Activated CD8-positive, alpha-beta memory T cell treated with anti-CD3 and anti-CD28 coated beads for 36 hours (primary cell): ENCODE measurements around the gene AXIN1. TPM values are rescaled to one million over a fixed set of nuclear protein-coding genes. Genes with fewer than 3 reads are reported as not detected.

ENCODE experiments used
- CTCF ChIA-PET: fragments of 350-600 bp; sonication (Branson Sonifier 250); formaldehyde crosslinking; loops from one replicate; lab custom pipeline; 2021; ENCODE audit warnings: antibody characterized with exemption; lab: Charles Lee
- POLR2A ChIA-PET: fragments of 350-600 bp; sonication (Branson Sonifier 250); formaldehyde crosslinking; loops from one replicate; lab custom pipeline; 2021; ENCODE audit warnings: antibody characterized with exemption; lab: Charles Lee
- total RNA-seq, 2 experiments: library from RNA; stranded (reverse); gene quantifications; one replicate each; pipeline ENCODE4 v1.2.3, GENCODE V29; 2021

Gene AXIN1
- total RNA-seq, 2 experiments from 2014 or later = 24.7 to 25.6 TPM

- CTCF ChIA-PET = no interaction called here
- POLR2A ChIA-PET = no interaction called here
Measured at GRCh38 chr16:301235-301634, 51.3 kb downstream of the AXIN1 start.

- CTCF ChIA-PET = no interaction called here
- POLR2A ChIA-PET = no interaction called here
Measured at GRCh38 chr16:297832-298231, 54.7 kb downstream of the AXIN1 start.

GRCh38 chr16:296806-297510, 55.6 kb downstream of the AXIN1 start:
- CTCF ChIA-PET = no interaction called here
- POLR2A ChIA-PET = no interaction called here

- POLR2A ChIA-PET = no interaction called here
- CTCF ChIA-PET = no interaction called here
Measured at GRCh38 chr16:296276-296675, 56.2 kb downstream of the AXIN1 start.

GRCh38 chr16:293043-293775, 59.3 kb downstream of the AXIN1 start:
- ChIA-PET CTCF (no interaction called here), POLR2A (no interaction called here)

- ChIA-PET POLR2A (no interaction called here), CTCF (interaction anchor here (0.8 kb wide), 1 partner anchor 24 kb away, joined by 3 read pairs; no protein-coding TSS in a partner anchor)
Measured at GRCh38 chr16:291539-291938, 61.0 kb downstream of the AXIN1 start.

- ChIA-PET CTCF (interaction anchor here (0.8 kb wide), 1 partner anchor 25 kb away, joined by 3 read pairs; no protein-coding TSS in a partner anchor), POLR2A (no interaction called here)
Measured at GRCh38 chr16:290681-291405, 61.7 kb downstream of the AXIN1 start.

- CTCF ChIA-PET = no interaction called here
- POLR2A ChIA-PET = no interaction called here
Measured at GRCh38 chr16:290015-290680, 62.4 kb downstream of the AXIN1 start.

GRCh38 chr16:289395-289997, 63.0 kb downstream of the AXIN1 start:
- POLR2A ChIA-PET = interaction anchor here (0.7 kb wide), 1 partner anchor 347 kb away, joined by 5 read pairs; no protein-coding TSS in a partner anchor

GRCh38 chr16:287981-288920, 64.3 kb downstream of the AXIN1 start:
- POLR2A ChIA-PET = no interaction called here
- CTCF ChIA-PET = no interaction called here

More at GRCh38 chr16:289395-289997, 63.0 kb downstream of the AXIN1 start:
- CTCF ChIA-PET = no interaction called here

- ChIA-PET CTCF (no interaction called here), POLR2A (interaction anchor here (0.6 kb wide), 1 partner anchor 96 kb away, joined by 5 read pairs; no protein-coding TSS in a partner anchor)
Measured at GRCh38 chr16:287298-287811, 65.2 kb downstream of the AXIN1 start.

- POLR2A ChIA-PET = interaction anchor here (0.6 kb wide), 1 partner anchor 97 kb away, joined by 5 read pairs; no protein-coding TSS in a partner anchor
- CTCF ChIA-PET = no interaction called here
Measured at GRCh38 chr16:286491-287297, 65.8 kb downstream of the AXIN1 start.

- ChIA-PET POLR2A (no interaction called here), CTCF (no interaction called here)
Measured at GRCh38 chr16:285146-286055, 67.1 kb downstream of the AXIN1 start.

- CTCF ChIA-PET = no interaction called here
Measured at GRCh38 chr16:284204-285120, 68.1 kb downstream of the AXIN1 start.

More at GRCh38 chr16:284204-285120, 68.1 kb downstream of the AXIN1 start:
- POLR2A ChIA-PET = no interaction called here
